Cardiac septum (tissue), 1 donor: ENCODE results near the gene AKR1D1. TPM values are rescaled to one million over a fixed set of nuclear protein-coding genes. Genes with fewer than 3 reads are reported as not detected.

ENCODE experiments used
- DNase-seq: peaks from one replicate; pipeline ENCODE4 v3.0.0-alpha.2; 2020; ENCODE audit warnings: low spot score
- intact Hi-C: fragments of 100-400 bp; cut with DNase I; formaldehyde crosslinking; loops from one replicate; pipeline ENCODE4 v1.14.0; 2022
- total RNA-seq: library from RNA; stranded (reverse); fragmentation: NEBNext Ultra II Directional; extraction: Animal tissue kit (Norgen Biotek cat#: 25700); gene quantifications from one replicate; pipeline ENCODE4 v1.2.1, GENCODE V29; 2021
- donor health status: DM: no; HTN: no; CAD: no.

Gene AKR1D1
- total RNA-seq, 1 donor from 2014 or later = not detected

GRCh38 chr7:138157702-138158101 lies 81.4 kb downstream of the AKR1D1 start:
- intact Hi-C loops = no loop called here
- no peak for DNase-seq

GRCh38 chr7:138158739-138159528 lies 82.7 kb downstream of the AKR1D1 start:
- no peak for DNase-seq
- intact Hi-C loops = no loop called here

- peak; percentile 79 for DNase-seq
- intact Hi-C loops = loop anchor here (2.0 kb wide), 1 partner anchor 577 kb away; no protein-coding TSS in a partner anchor
These were observed 85.4 kb downstream of the AKR1D1 start for GRCh38 chr7:138161600-138162081.

DNA sequence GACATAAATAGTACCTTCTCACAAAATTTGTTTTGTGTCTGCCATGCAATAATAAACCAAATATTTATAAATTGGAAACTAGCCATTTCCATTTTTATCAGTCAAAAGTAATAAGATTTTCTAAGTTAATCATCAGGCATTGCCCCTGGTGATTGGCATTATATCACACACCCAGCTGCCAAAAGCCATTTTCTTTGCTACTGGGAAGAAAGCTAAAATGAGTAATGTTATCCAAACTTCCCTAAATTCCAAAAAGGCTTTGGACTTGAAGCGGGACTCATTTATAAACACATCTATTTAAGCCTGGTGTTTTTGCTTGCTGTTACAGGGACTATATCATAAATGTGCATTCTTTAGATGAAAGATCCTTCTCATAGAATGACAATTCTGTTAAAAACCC lies 86.0 kb downstream of the AKR1D1 start:
- intact Hi-C loops = no loop called here
- DNase-seq = no peak

- no peak for DNase-seq
- intact Hi-C loops = no loop called here
These were observed 87.5 kb downstream of the AKR1D1 start for GRCh38 chr7:138163800-138164199.

DNA sequence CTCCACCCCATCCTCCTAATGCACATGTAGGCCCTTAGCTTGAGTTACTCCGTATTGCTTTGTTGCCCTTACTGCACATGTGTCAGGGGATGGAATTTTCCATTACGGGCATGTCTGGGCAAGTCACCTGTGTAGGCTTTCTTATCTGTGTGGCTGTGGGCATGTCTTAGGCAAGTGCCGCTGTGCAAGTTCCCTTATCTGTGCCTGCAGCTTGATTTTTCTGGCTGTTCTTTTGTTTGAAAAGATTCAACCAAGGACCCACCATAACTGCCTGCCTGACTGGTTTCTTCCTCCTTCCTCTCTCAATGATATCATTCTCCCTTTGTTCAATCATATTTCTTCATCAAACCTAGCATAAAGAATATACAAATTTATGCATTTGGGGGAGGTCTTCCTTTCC lies 88.5 kb downstream of the AKR1D1 start:
- intact Hi-C loops = no loop called here

GRCh38 chr7:138166681-138167080 lies 90.4 kb downstream of the AKR1D1 start:
- intact Hi-C loops = no loop called here
- DNase-seq = no peak

More for the DNA sequence above, 88.5 kb downstream of the AKR1D1 start:
- DNase-seq = no peak

- intact Hi-C loops = no loop called here
- DNase-seq = no peak
These were observed 91.0 kb downstream of the AKR1D1 start for GRCh38 chr7:138167222-138167621.

DNA sequence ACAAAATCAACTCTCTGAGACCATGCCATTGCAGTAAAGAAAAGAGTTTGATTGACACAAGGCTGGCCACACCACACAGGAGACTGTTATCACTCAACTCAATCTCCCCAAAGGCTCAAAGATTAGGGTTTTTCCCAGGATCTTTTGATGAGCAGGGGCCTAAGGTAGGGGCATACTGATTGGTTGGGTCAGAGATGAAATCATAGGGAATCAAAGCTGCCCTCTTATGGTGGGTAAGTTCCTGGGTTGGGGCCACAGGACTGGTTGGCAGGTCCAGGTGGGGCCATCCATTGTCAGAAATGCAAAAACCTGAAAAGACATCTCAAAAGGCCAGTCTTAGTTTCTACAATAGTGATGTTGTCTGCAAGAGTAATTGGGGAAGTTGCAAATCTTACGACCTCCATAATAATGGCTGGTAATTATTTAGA lies 91.6 kb downstream of the AKR1D1 start:
- no peak for DNase-seq
- intact Hi-C loops = no loop called here

Other genes with a start within 250 kb of the AKR1D1 start
- 7.5 TPM for gene DGKI, start 229.5 kb upstream of the AKR1D1 start, total RNA-seq
- 30.1 TPM for gene CREB3L2, start 74.4 kb upstream of the AKR1D1 start, total RNA-seq